ENCODE results near the gene GRIN2B.

The GRIN2B gene

DNA sequence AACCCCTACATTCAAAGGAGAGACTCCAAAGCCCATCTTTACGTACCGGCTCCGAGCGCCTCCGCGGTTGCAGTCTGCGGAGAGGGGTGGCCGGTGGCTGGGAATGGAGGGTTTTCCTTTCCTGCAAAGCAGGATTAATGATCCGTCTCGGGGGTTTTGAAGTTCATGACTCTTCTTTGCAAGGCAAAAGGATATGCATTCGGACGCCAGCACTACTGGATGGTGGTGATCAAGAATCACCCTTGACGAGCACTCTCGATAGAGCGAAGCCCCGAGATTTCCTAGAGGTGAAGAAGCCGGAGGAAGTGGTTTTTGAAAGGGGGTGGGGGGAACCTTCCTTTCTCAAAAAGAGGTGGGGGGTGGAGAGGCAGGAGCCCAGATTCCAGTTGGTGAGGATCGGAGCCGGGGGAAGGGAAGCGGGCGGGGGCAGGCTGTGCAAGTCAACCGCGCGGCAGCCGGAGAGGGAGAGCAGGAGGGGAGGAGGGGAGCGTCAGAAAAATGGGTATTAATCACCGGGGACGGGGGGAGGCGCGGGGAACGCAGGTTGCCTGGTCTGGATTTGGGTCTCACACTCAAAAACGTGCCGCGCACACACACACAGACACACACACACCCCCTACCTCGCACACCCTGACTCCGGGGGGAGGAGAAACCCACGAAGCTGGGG, at the start of gene GRIN2B:
Gene GRIN2B (minus strand): TSS at position 307 of the 667 bp plus-strand sequence. CDS start 115,394 bp downstream, outside the sequence.
- DNase-seq = no peak

DNA sequence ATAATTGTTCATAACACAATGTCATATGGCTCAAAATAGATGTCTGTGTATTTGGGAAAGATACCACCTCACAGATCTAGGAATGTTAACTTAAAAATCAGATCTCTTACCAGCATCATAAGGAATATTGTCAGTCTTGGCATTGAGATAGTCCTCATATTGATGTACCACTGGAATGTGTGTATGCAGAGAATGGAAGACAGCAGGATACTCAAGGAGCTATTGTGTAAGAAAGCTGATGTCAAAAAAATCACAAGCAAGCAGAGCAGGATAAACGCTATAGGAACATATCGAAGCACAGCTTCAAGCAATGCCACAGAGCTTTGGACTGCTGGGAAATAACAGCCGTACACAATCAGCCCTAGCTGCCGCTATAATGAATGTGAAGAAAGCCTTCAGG, 45.1 kb upstream of the GRIN2B start:
- no peak for DNase-seq

- no peak for DNase-seq
These were observed 43.2 kb upstream of the GRIN2B start for GRCh38 chr12:14024591-14024990.

DNA sequence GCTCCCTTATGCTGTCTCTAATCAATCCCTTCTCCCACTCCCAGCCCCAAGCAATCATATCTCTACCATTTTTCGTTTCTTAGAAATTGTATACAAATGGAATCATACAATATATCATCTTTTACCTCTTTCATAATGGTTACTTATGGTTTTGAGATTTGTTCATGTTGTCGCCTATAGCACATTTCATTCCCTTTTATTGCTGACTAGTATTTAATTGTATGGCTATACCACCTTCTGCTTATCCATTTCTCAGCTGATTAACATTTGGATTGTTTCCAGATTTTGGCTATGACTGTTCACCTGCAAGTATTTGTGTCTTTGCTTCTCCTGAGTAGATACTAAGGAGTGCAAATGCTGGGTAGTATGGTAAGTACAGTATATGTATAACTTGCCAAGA, 36.7 kb upstream of the GRIN2B start:
- no peak for DNase-seq

GRCh38 chr12:14010989-14011388, 29.6 kb upstream of the GRIN2B start:
- no peak for DNase-seq

- no peak for DNase-seq
These were observed 26.2 kb upstream of the GRIN2B start for GRCh38 chr12:14007639-14008038.

DNA sequence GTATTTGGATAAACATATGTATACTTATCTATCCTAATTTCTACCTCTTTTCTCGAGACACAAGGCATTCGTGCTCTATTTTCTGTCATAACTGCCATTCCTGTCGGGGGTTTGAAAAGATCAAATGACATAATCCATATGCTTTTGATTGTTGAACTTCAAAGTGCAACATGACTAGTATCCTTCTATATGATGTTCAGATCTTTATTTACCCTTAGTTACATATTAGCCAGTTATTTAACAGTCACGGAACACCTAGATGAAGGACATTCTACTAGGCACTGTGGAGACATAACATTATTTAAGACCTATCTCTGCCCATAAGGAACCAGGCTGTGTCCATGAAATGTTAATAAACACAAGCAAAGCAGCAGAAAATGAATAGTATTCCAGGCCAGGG, 11.2 kb upstream of the GRIN2B start:
- DNase-seq = no peak

GRCh38 chr12:13992106-13992505, 10.7 kb upstream of the GRIN2B start:
- DNase-seq = no peak

DNA sequence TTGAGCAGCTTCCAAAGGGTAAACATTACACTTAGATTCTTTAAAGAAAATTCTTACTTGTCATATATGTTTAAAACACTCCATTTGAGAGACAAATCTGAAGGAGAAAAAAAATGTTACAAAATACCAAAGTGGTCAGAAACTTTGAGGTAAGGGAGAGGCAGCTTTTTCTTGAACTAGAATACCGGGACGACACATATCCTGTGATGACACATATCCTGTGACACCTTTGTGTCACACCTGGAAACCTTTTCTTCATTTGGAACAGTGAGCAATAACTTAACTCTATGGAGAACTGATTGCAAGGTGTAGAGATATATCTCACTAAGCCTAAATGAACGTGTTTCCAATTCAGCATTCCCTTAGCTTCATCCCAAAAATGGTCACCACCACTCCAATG, 4.6 kb upstream of the GRIN2B start:
- no peak for DNase-seq

DNA sequence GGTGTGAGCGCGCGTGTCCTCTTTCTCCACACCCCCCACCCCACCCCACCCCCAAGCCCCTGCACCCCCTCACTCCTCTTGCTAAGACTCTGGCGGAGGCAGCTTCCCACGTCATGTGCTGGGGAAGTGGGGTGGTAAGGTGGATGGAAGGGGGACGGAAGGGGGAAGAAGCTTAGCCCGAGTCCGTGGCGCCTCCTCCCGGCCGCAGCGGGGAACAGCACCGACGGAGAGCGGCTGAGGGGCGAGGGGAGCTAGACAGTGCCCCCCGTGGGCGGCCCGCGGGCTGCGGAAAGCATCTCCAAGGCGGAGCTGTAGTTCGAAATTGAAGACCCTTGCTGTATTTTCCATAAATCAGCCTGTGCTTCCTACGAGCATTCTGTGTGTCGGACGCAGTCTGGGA, 588 bp upstream of the GRIN2B start:
- no peak for DNase-seq

- no peak for DNase-seq
These were observed 685 bp downstream of the GRIN2B start for GRCh38 chr12:13980538-13981295.

- no peak for DNase-seq
These were observed 1.5 kb downstream of the GRIN2B start for GRCh38 chr12:13979772-13980378.

DNA sequence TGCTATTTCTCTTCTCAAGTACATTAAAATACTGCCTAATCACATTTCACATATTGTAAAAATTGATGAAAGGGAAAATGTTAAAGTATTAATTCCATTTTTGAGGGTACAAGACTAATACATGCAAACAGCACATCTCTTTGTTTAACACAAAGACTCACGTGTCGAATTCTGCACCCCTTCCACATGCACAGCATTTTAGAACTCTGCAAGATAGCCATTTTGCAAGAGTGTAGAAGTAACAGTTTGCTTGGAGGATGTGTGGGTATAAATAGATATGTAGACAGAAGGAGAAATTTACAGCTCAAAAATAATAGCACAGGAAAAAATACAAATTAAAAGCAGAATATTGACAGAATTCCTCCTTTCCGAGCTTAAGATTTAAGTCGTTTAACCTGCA, 2.5 kb downstream of the GRIN2B start:
- no peak for DNase-seq

DNA sequence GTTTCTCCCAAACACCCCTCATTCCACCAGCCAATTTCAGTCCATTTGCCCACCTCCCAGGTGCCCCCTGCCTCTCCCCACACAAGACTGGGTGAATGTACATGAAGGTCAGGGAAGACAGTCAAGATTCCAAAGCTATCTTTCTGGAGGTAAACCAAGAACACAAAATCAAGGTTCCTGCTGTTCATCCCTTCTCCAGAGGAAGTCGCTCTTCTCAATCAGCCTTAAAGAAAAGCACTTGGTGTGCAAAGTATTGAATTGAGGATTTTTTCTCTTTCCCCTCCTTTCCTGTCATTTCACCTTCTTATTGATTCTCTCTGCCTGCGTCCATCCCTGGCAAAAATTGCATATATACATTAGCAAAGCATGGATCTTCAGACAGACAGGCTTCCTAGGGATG, 4.5 kb downstream of the GRIN2B start:
- no peak for DNase-seq

DNA sequence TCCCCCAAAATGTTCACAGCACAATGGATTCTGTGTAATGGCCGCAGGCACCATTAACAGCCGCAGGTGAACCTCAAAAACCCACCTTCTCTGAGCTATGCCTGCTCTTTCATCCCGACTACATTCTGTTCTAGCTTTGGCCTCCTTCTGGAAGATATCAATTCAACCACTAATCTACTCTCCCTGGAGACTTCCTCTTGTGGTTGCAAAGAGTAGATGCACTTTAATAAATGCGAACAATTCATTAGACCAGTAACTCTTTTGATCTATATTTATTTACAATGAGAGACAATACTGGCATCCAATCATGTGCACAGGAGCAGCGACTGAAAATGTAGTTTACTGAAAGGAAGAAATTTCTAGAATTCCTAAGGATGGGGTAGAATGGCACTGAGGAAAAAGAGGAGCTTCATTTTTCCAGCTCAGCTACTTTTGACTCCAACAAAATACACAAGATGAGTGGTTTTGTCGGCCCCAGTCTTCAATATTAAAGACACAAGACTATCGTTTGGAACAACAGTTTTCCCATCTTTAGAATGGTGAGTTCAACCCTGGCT, 5.3 kb downstream of the GRIN2B start:
- DNase-seq = no peak

DNA sequence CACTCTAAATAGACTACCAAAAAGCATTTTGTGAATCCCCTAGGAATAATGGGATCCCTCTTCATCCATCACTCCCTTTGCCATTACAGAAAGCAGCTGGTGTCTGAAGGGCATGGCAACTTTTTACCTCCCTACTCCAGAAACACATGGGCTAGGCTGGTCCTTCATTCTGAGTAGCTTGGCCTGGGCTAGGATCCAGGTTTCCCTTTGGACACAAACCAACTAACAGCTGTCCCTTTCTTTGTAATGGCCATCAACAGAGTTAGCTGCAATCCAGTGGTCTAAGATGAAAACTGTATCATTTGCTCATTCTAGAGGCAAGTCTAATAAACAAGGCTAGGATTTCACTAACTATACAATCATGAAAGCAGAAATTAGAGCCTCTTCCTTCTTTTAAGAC, 7.4 kb downstream of the GRIN2B start:
- DNase-seq = no peak

- no peak for DNase-seq
These were observed 10.6 kb downstream of the GRIN2B start for GRCh38 chr12:13970803-13971202.

DNA sequence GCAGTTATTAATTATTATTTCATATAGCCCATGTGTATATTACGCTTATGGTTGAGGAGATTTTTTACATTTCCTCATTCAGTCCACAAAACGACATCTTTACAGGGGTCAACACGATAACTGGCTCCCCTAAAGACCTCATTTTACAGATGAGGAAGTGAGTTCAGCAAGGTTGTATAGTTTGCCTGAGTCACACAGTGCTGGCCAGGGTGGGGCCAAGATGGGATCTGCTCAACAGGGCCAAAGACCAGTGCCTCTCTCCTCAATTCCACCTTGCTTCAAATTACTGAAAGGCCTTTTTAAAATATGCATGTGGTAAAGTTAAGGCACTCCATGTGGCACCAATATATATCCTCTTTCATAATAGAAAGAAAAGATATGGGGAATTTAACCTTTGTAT, 13.1 kb downstream of the GRIN2B start:
- DNase-seq = no peak

DNA sequence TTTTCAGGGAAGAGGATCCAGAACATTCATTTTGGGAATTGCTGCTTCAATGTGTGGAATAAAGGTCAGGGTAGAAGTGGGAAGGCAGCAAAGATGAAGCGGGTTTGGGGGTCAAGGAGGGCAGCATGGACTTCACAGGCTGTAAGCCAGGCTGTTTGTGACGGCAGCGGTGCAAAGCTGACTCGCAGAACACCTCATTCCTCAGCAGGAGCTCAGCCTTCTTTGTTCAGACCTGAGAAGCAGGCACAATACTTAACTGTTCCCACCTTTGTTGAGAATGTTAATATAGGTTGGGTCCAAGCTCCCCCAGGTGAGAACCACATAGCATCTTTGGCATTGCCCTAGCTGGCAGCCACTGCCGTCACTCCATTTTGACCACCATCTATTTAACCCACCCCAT, 16.7 kb downstream of the GRIN2B start:
- no peak for DNase-seq

GRCh38 chr12:13962699-13963098, 18.7 kb downstream of the GRIN2B start:
- no peak for DNase-seq

DNA sequence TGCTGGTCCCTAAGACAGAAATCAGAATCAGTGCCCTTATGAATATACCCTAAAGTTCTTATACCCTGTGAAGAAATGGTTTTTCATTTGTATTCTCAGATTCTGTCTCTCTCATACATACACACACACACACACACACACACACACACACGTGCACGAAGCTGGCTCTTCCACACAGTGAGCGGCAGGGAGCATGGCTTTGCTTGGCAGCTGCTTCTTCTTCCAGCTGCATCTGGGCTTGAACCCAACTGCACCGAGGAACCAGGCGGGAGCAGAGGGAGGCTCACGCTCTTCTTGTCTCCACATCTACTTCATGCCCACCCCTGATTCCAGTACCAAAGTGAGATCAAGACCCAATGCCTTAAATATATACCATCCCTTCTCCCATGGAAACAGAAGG, 19.4 kb downstream of the GRIN2B start:
- DNase-seq = no peak

- DNase-seq = no peak
These were observed 22.2 kb downstream of the GRIN2B start for GRCh38 chr12:13959131-13959723.

DNA sequence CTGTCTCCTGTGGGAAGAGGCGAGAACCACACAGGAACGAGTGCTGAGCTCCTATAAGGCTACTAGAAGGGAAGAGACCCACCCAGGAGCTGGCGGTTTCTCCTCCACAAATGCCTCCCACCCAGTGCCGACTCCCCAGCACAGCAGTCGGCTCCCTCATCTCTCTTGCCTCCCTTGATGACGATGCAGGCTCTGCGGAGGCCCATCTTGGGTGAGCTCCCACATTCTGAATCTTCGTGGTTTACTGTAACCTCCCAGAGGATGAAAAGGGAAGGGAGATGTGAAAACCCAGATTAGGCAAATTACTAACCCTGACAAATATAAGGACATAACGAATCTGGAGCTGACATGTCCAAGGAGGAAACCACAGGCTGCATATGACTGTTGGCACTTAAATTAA, 23.8 kb downstream of the GRIN2B start:
- DNase-seq = no peak

Data from T1000 (cell line).